GM12878 (cell line): ENCODE data around the gene BIN1. TPM values are rescaled to one million over a fixed set of nuclear protein-coding genes. Genes with fewer than 3 reads are reported as not detected.

Source experiments
- ATAC-seq: fragments of 200-7000 bp; cut with Tn5 transposase; 3 replicates; pipeline ENCODE4 v1.9.1; 2020; ENCODE audit warnings: mild to moderate bottlenecking, moderate library complexity
- BruUV-seq: library from RNA; stranded (reverse); fragments of 400-500 nt; replicated peaks from 2 replicates; lab custom pipeline; 2021; lab: Mats Ljungman, UMichigan
- CTCF ChIA-PET: fragments of 300-600 bp; sonication (Branson Sonifier 250); formaldehyde crosslinking; extraction: SDS; loops from one replicate; lab custom pipeline; 2021; ENCODE audit warnings: inconsistent platforms; lab: Yijun Ruan, JAX
- POLR2A ChIA-PET: fragments of 350-600 bp; formaldehyde crosslinking; extraction: SDS; loops from one replicate; lab custom pipeline; 2021; ENCODE audit warnings: inconsistent platforms; lab: Charles Lee
- RAD21 ChIA-PET: fragments of 300-600 bp; sonication (Branson Sonifier 250); formaldehyde crosslinking; loops from one replicate; lab custom pipeline; 2023; ENCODE audit warnings: antibody characterized with exemption; ENCODE audit not compliant: unreplicated experiment; lab: Charles Lee
- SMC1A ChIA-PET: fragments of 300-600 bp; sonication (Branson Sonifier 250); formaldehyde crosslinking; loops from one replicate; lab custom pipeline; 2023; ENCODE audit not compliant: unreplicated experiment, uncharacterized antibody; lab: Charles Lee
- DNase-seq: peaks from one replicate; pipeline ENCODE4 v3.0.0-alpha.2; 2011; ENCODE audit warnings: low read depth, low spot score
- FAIRE-seq: peaks from 3 replicates; lab custom pipeline; 2011; peaks lifted over from hg19 to GRCh38; lab: Jason Lieb, UNC
- H2AFZ ChIP-seq: 2 replicates; pipeline ENCODE4 v1.6.0; 2011; ENCODE audit warnings: low read depth, low read length, control low read depth; ENCODE audit not compliant: control insufficient read depth
- H3K27ac ChIP-seq: 2 replicates; pipeline ENCODE4 v1.5.1; 2011; ENCODE audit warnings: control low read depth; ENCODE audit not compliant: control insufficient read depth, insufficient read depth
- H3K27me3 ChIP-seq, 2 experiments: replicated peaks in 1 of 2; 2 replicates each; pipeline versions ENCODE4 v1.6.0 to v1.6.1; 2011; ENCODE audit warnings: low read length in 1 of 2; ENCODE audit not compliant: control insufficient read depth in 2 of 2, insufficient read depth in 2 of 2
- H3K36me3 ChIP-seq, 2 experiments: 2 replicates each; pipeline ENCODE4 v1.5.1; 2011; ENCODE audit warnings: low read length in 1 of 2; ENCODE audit not compliant: control insufficient read depth in 2 of 2, insufficient read depth in 2 of 2
- H3K4me1 ChIP-seq: 2 replicates; pipeline ENCODE4 v1.6.1; 2011; ENCODE audit warnings: mild to moderate bottlenecking, low read length, moderate library complexity, mixed read lengths; ENCODE audit not compliant: control insufficient read depth, insufficient read depth
- H3K4me2 ChIP-seq: 2 replicates; pipeline ENCODE4 v1.6.0; 2011; ENCODE audit warnings: control low read depth; ENCODE audit not compliant: control insufficient read depth, insufficient read depth
- H3K4me3 ChIP-seq: fragments of 200-600 bp; sonication (generic); 2 replicates; pipeline ENCODE4 v1.5.1; 2016
- H3K79me2 ChIP-seq: 2 replicates; pipeline ENCODE4 v1.6.0; 2011; ENCODE audit warnings: low read length; ENCODE audit not compliant: control insufficient read depth, insufficient read depth
- H3K9ac ChIP-seq: 2 replicates; pipeline ENCODE4 v1.8.0; 2011; ENCODE audit warnings: low read length, control low read depth, mixed read lengths; ENCODE audit not compliant: control insufficient read depth, insufficient read depth
- H3K9me3 ChIP-seq: replicated peaks from 3 replicates; pipeline ENCODE4 v1.5.1; 2011; ENCODE audit warnings: mild to moderate bottlenecking, low read length; ENCODE audit not compliant: control insufficient read depth, insufficient read depth
- H4K20me1 ChIP-seq: 2 replicates; pipeline ENCODE4 v1.6.0; 2011; ENCODE audit not compliant: control insufficient read depth, insufficient read depth
- BMI1 ChIP-seq: fragments of 450-650 bp; IDR thresholded peaks from 2 replicates; pipeline ENCODE4 v1.6.1; 2016; ENCODE audit warnings: mild to moderate bottlenecking, moderate library complexity, borderline replicate concordance
- E2F8 ChIP-seq: fragments of 450-650 bp; IDR thresholded peaks from 2 replicates; pipeline ENCODE4 v1.6.1; 2018; ENCODE audit warnings: mild to moderate bottlenecking, low read depth, moderate library complexity; ENCODE audit not compliant: partially characterized antibody
- EP300 ChIP-seq, 2 experiments: fragments of 150-350 bp in 1 of 2; IDR thresholded peaks; 2 replicates each; pipeline ENCODE4 v1.6.1; 2011 to 2012; ENCODE audit warnings: low read depth in 2 of 2, low read length in 2 of 2, borderline replicate concordance in 1 of 2, improper control_type of control experiment in 1 of 2, inconsistent platforms in 1 of 2; ENCODE audit not compliant: control insufficient read depth in 1 of 2
- ETV6 ChIP-seq, 2 experiments: fragments of 450-650 bp in 1 of 2; IDR thresholded peaks in 1 of 2; conservative IDR thresholded peaks in 1 of 2; 2 replicates each; pipeline ENCODE4 v1.6.1; 2014; ENCODE audit warnings: antibody characterized with exemption in 1 of 2, borderline replicate concordance in 1 of 2, low read depth in 1 of 2, mild to moderate bottlenecking in 1 of 2, moderate library complexity in 1 of 2
- IRF5 ChIP-seq: fragments of 450-650 bp; IDR thresholded peaks from 2 replicates; pipeline ENCODE4 v1.6.1; 2017; ENCODE audit warnings: borderline replicate concordance
- MLLT1 ChIP-seq: fragments of 450-650 bp; IDR thresholded peaks from 2 replicates; pipeline ENCODE4 v1.6.1; 2016; ENCODE audit warnings: mild to moderate bottlenecking
- MYC ChIP-seq: IDR thresholded peaks from 2 replicates; pipeline ENCODE4 v1.6.1; 2011; ENCODE audit warnings: mild to moderate bottlenecking, low read length, moderate library complexity, inconsistent platforms; ENCODE audit not compliant: insufficient read depth, insufficient replicate concordance, insufficient read length, severe bottlenecking
- NBN ChIP-seq: fragments of 450-650 bp; IDR thresholded peaks from 2 replicates; pipeline ENCODE4 v1.6.1; 2016
- POLR2A ChIP-seq: IDR thresholded peaks from 2 replicates; pipeline ENCODE4 v1.6.1; 2011; ENCODE audit warnings: low read depth, mild to moderate bottlenecking, low read length
- RBBP5 ChIP-seq: fragments of 200-600 bp; sonication (generic); conservative IDR thresholded peaks from 2 replicates; pipeline ENCODE4 v1.6.1; 2016
- SIN3A ChIP-seq: IDR thresholded peaks from 2 replicates; pipeline ENCODE4 v1.6.1; 2012; ENCODE audit warnings: low read depth, low read length, improper control_type of control experiment
- SMAD1 ChIP-seq: fragments of 450-650 bp; IDR thresholded peaks from 2 replicates; pipeline ENCODE4 v1.6.1; 2018; ENCODE audit warnings: mild to moderate bottlenecking, low read depth; ENCODE audit not compliant: partially characterized antibody
- SP1 ChIP-seq: IDR thresholded peaks from one replicate; pipeline ENCODE4 v1.6.1; 2011; ENCODE audit warnings: low read depth, low read length
- USF2 ChIP-seq: IDR thresholded peaks from 2 replicates; pipeline ENCODE4 v1.6.1; 2011; ENCODE audit warnings: low read depth, low read length, improper control_type of control experiment, borderline replicate concordance
- ZBTB33 ChIP-seq: fragments of 450-650 bp; IDR thresholded peaks from 2 replicates; pipeline ENCODE4 v1.6.1; 2017; ENCODE audit warnings: mild to moderate bottlenecking
- ZSCAN29 ChIP-seq: fragments of 450-650 bp; IDR thresholded peaks from 2 replicates; pipeline ENCODE4 v1.6.1; 2017; ENCODE audit warnings: mild to moderate bottlenecking, moderate library complexity
- ZZZ3 ChIP-seq: IDR thresholded peaks from 2 replicates; pipeline ENCODE4 v1.6.1; 2011; ENCODE audit warnings: low read depth; ENCODE audit not compliant: control insufficient read depth, insufficient read length
- WGBS: methylation state at CpG from one replicate; pipeline ENCODE4 v1.1.6; 2016; ENCODE audit warnings: low lambda C conversion rate; ENCODE audit not compliant: insufficient replicate concordance, insufficient coverage; ENCODE audit errors: missing lambda C conversion rate; 5-methylcytosine and 5-hydroxymethylcytosine counted together
- in situ Hi-C: fragments of 300-500 bp; cut with MboI; formaldehyde crosslinking; loops from 9 replicates; pipeline ENCODE4 v1.14.3; 2018; ENCODE audit warnings: mixed read lengths
- intact Hi-C: fragments of 100-400 bp; cut with micrococcal nuclease; formaldehyde crosslinking; loops from one replicate; pipeline ENCODE4 v1.14.2; 2022; ENCODE audit not compliant: unreplicated experiment
- polyA plus RNA-seq, 11 experiments: library from polyadenylated mRNA; depleted of rRNA in 4 of 11; unstranded in 6 of 11; stranded (reverse) in 5 of 11; fragments of >200 nt; fragmentation: Nextera tagmentation in 4 of 11; fragmentation: Illumina TruSeq in 1 of 11; extraction: Ambion mirVana in 4 of 11; extraction: Trizol in 1 of 11; gene quantifications; 1 replicate in 1 of 11; 2 replicates in 10 of 11; pipeline versions ENCODE4 v1.2.1 to v1.2.3, GENCODE V29; 2011 to 2016; ENCODE audit warnings: inconsistent platforms in 2 of 11, missing spikeins in 2 of 11, low read depth in 1 of 11
- total RNA-seq, 4 experiments: library from RNA; depleted of rRNA in 3 of 4; stranded (reverse); fragments of >200 nt in 3 of 4; fragmentation: Illumina TruSeq in 1 of 4; extraction: Trizol in 1 of 4; gene quantifications; 2 replicates each; pipeline versions ENCODE4 v1.2.1 to v1.2.3, GENCODE V29; 2013 to 2021

Gene BIN1
- total and polyA plus RNA-seq, 10 of the 15 experiments (the other 5 are each of a cell fraction or from before 2014, with no cell fraction given), result 0.32 to 21.3 (median 11.2) TPM

GRCh38 chr2:127014224-127014623 lies 92.7 kb downstream of the BIN1 start:
- DNase-seq, result no peak
- no peak overlapping the region for H3K4me3 ChIP-seq
- RAD21 ChIA-PET, result no interaction called here
- SMC1A ChIA-PET, result no interaction called here
- H3K27me3 ChIP-seq, result peaks cover 0 to 2% of the 10 kb centered on the region in 2 experiments; a peak in 3 of 4 replicates
- H3K9ac ChIP-seq, result no peak overlapping the region
- H3K79me2 ChIP-seq, result no peaks in the 10 kb centered on the region
- no peaks in the 10 kb centered on the region for H3K4me1 ChIP-seq
- no peak for FAIRE-seq
- BruUV-seq, result no TSS peak
- H3K9me3 ChIP-seq, result no peaks in the 10 kb centered on the region
- 0% methylated on average over 1 of the region's 1 CpG for WGBS
- TF ChIP-seq RBBP5, result no peak
- TF ChIP-seq IRF5, result no peak
- no peak for TF ChIP-seq NBN
- no peak for TF ChIP-seq USF2
- no peak for TF ChIP-seq MYC
- no peak for TF ChIP-seq SIN3A
- no peak for TF ChIP-seq ZZZ3
- TF ChIP-seq EP300 (IDR thresholded peaks at IDR 0.05; ENCODE audit: borderline replicate concordance in 1 of 2, control insufficient read depth in 1 of 2, low read depth in 2 of 2, low read length in 2 of 2), result no peak
- TF ChIP-seq MLLT1, result no peak
- TF ChIP-seq ZSCAN29, result no peak
- no peak for TF ChIP-seq ZBTB33
- no peak for TF ChIP-seq POLR2A
- TF ChIP-seq BMI1, result no peak
- TF ChIP-seq SMAD1, result no peak
- TF ChIP-seq E2F8, result no peak
- TF ChIP-seq SP1, result no peak
- no peak for TF ChIP-seq ETV6 (conservative IDR thresholded peaks at IDR 0.05 in 1 of 2, IDR thresholded peaks at IDR 0.05 in 1 of 2; ENCODE audit: borderline replicate concordance in 1 of 2, low read depth in 1 of 2)
- H3K4me2 ChIP-seq, result no peak overlapping the region
- intact Hi-C loops, result no loop called here
- CTCF ChIA-PET, result no interaction called here
- H4K20me1 ChIP-seq, result no peaks in the 10 kb centered on the region
- POLR2A ChIA-PET, result interaction anchor here (0.6 kb wide), 1 partner anchor 68 kb away, joined by 3 read pairs; no protein-coding TSS in a partner anchor
- ATAC-seq, result no peak
- in situ Hi-C loops, result no loop called here
- H3K36me3 ChIP-seq, result no peaks in the 10 kb centered on the region
- H3K27ac ChIP-seq, result no peak overlapping the region
- H2AFZ ChIP-seq, result no peak overlapping the region
